ENCODE results near the gene JPH4. TPM values are rescaled to one million over a fixed set of nuclear protein-coding genes. Genes with fewer than 3 reads are reported as not detected.

Gene JPH4
- polyA plus RNA-seq, 1 donor (not counting 4 experiments of a cell fraction or from before 2014, with no cell fraction given): 0.01 TPM

DNA sequence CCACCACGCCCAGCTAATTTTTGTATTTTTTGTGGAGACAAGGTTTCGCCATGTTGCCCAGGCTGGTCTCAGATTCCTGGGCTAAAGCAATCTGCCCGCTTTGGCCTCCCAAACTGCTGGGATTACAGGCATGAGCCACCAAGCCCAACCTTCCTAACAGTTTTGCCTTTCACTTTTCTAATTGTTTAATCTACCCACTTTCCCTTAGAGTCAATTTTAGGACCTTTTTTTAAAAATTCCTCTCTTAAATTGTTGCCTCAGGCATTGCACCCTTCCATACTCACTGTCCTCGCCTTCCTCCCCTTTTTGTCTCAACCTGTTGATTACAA lies 38.5 kb downstream of the JPH4 start:
- dilution Hi-C loops (cut with MboI; ENCODE audit: extremely low pct_ligation_motif_present, low sequenced_read_pairs): no loop called here
- no peak for TF ChIP-seq EZH2 (IDR thresholded peaks at IDR 0.05; ENCODE audit: low read length)
- TF ChIP-seq, protein P1, sequence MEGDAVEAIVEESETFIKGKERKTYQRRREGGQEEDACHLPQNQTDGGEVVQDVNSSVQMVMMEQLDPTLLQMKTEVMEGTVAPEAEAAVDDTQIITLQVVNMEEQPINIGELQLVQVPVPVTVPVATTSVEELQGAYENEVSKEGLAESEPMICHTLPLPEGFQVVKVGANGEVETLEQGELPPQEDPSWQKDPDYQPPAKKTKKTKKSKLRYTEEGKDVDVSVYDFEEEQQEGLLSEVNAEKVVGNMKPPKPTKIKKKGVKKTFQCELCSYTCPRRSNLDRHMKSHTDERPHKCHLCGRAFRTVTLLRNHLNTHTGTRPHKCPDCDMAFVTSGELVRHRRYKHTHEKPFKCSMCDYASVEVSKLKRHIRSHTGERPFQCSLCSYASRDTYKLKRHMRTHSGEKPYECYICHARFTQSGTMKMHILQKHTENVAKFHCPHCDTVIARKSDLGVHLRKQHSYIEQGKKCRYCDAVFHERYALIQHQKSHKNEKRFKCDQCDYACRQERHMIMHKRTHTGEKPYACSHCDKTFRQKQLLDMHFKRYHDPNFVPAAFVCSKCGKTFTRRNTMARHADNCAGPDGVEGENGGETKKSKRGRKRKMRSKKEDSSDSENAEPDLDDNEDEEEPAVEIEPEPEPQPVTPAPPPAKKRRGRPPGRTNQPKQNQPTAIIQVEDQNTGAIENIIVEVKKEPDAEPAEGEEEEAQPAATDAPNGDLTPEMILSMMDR (optimal IDR thresholded peaks at IDR 0.05 in 1 of 3, IDR thresholded peaks at IDR 0.05 in 1 of 3, conservative IDR thresholded peaks at IDR 0.05 in 1 of 3; ENCODE audit: extremely low read depth in 1 of 3, insufficient read depth in 2 of 3, low read length in 3 of 3): no peak

DNA sequence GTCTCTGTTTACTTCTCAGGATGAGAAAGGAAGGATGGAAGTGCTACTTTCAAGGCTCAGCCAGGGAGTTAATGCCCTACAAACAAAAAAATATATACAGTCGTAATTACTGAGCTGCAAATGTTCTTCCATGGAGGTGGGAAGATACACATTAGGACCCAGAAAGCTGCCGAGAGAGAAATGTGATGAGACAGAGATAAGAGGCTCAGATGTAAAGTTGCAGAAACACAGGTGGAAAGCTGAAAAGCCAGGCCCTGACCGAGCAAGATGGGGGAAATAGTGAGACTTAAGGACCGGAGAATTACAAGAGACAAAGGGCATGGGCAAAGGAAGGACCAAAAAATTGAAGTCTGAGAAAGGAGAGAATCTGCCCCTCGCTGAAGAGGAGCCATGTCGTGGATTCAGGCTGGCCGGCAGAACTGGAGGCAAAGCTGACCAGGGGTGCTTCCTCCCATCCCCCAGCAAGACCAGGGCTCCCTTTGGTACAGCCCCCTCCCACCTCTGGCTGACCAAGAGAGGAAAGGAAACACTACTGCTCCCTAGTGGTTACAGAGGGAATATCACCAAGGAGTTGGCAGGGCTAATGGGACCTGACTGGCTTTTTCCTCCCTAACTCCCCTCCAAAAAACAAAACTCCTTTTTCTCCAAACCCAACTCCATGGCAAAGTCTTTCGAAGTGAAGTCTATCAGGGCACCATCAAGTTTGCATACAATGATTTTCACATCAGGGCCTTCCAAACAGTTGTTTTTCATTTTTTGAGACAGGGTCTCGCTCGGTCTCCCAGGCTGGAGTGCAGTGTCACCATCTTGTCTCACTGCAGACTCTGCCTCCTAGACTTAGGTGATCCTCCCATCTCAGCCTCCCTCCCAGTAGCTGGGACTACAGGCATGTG lies 39.1 kb downstream of the JPH4 start:
- FAIRE-seq: peak; percentile 67

More for the DNA sequence above, 38.5 kb downstream of the JPH4 start:
- Histone ChIP-seq H3K4me2 (ENCODE audit: control insufficient read depth, extremely low read depth, insufficient read depth, low read depth, low read length) (no peak overlapping the region), H3K79me2 (ENCODE audit: control insufficient read depth, insufficient read depth, low read length) (no peaks in the 10 kb centered on the region), H3K36me3 (ENCODE audit: control insufficient read depth in 2 of 2, extremely low read depth in 1 of 2, insufficient read depth in 2 of 2, low read length in 2 of 2) (no peaks in the 10 kb centered on the region), H2AFZ (ENCODE audit: control insufficient read depth, low read length) (no peak overlapping the region), H3K27ac (ENCODE audit: control insufficient read depth, insufficient read depth, low read length) (no peak overlapping the region), H3K9ac (ENCODE audit: control insufficient read depth, extremely low read depth, insufficient read depth, low read length) (no peak overlapping the region), H3K9me1 (ENCODE audit: control insufficient read depth, extremely low read depth, insufficient read depth, low read length) (no peaks in the 10 kb centered on the region), H3K9me3 (ENCODE audit: control insufficient read depth, low read depth, low read length) (no peaks in the 10 kb centered on the region), H4K20me1 (ENCODE audit: control insufficient read depth, extremely low read depth, insufficient read depth, low read length) (no peaks in the 10 kb centered on the region), H3K4me1 (ENCODE audit: control insufficient read depth, extremely low read depth, insufficient read depth, low read length) (no peaks in the 10 kb centered on the region), H3K4me3 (ENCODE audit: control insufficient read depth in 2 of 3, extremely low read depth in 1 of 3, insufficient read depth in 2 of 3, low read depth in 1 of 3, low read length in 3 of 3) (no peak overlapping the region), H3K27me3 (ENCODE audit: control insufficient read depth, extremely low read depth, insufficient read depth, low read length) (no peaks in the 10 kb centered on the region)
- DNase-seq (ENCODE audit: low read depth, low spot score) (no peak), FAIRE-seq (no peak)

More for the DNA sequence above, 39.1 kb downstream of the JPH4 start:
- Histone ChIP-seq H3K9me3 (ENCODE audit: control insufficient read depth, low read depth, low read length) (no peaks in the 10 kb centered on the region), H3K79me2 (ENCODE audit: control insufficient read depth, insufficient read depth, low read length) (no peaks in the 10 kb centered on the region), H3K4me2 (ENCODE audit: control insufficient read depth, extremely low read depth, insufficient read depth, low read depth, low read length) (no peak overlapping the region), H3K9me1 (ENCODE audit: control insufficient read depth, extremely low read depth, insufficient read depth, low read length) (no peaks in the 10 kb centered on the region), H4K20me1 (ENCODE audit: control insufficient read depth, extremely low read depth, insufficient read depth, low read length) (no peaks in the 10 kb centered on the region), H3K36me3 (ENCODE audit: control insufficient read depth in 2 of 2, extremely low read depth in 1 of 2, insufficient read depth in 2 of 2, low read length in 2 of 2) (no peaks in the 10 kb centered on the region), H3K4me1 (ENCODE audit: control insufficient read depth, extremely low read depth, insufficient read depth, low read length) (no peaks in the 10 kb centered on the region), H3K27me3 (ENCODE audit: control insufficient read depth, extremely low read depth, insufficient read depth, low read length) (no peaks in the 10 kb centered on the region), H3K9ac (ENCODE audit: control insufficient read depth, extremely low read depth, insufficient read depth, low read length) (no peak overlapping the region), H3K4me3 (ENCODE audit: control insufficient read depth in 2 of 3, extremely low read depth in 1 of 3, insufficient read depth in 2 of 3, low read depth in 1 of 3, low read length in 3 of 3) (no peak overlapping the region), H3K27ac (ENCODE audit: control insufficient read depth, insufficient read depth, low read length) (no peak overlapping the region), H2AFZ (ENCODE audit: control insufficient read depth, low read length) (no peak overlapping the region)
- dilution Hi-C loops (cut with MboI; ENCODE audit: extremely low pct_ligation_motif_present, low sequenced_read_pairs): no loop called here
- TF ChIP-seq, protein P1 (optimal IDR thresholded peaks at IDR 0.05 in 1 of 3, IDR thresholded peaks at IDR 0.05 in 1 of 3, conservative IDR thresholded peaks at IDR 0.05 in 1 of 3; ENCODE audit: extremely low read depth in 1 of 3, insufficient read depth in 2 of 3, low read length in 3 of 3): peak; percentile 72 to 84 (median 79)
- TF ChIP-seq EZH2 (IDR thresholded peaks at IDR 0.05; ENCODE audit: low read length): no peak
- DNase-seq (ENCODE audit: low read depth, low spot score): no peak

All from keratinocyte (primary cell).